KOPT-K1 (cell line): ENCODE data around the gene TFF2.

ENCODE experiments used
- H3K27ac ChIP-seq: fragments of 200-600 bp; sonication (generic); 2 replicates; pipeline ENCODE4 v1.5.1; 2016; ENCODE audit warnings: antibody characterized with exemption, mild to moderate bottlenecking, low read depth, low read length; ENCODE audit not compliant: poor library complexity, severe bottlenecking
- H3K36me3 ChIP-seq: fragments of 200-600 bp; sonication (generic); 2 replicates; pipeline ENCODE4 v1.5.1; 2017; ENCODE audit warnings: antibody characterized with exemption, mild to moderate bottlenecking, low read length, moderate library complexity; ENCODE audit not compliant: insufficient read depth
- H3K9me3 ChIP-seq: fragments of 200-600 bp; sonication (generic); 2 replicates; pipeline ENCODE4 v1.5.1; 2017; ENCODE audit warnings: antibody characterized with exemption, low read length, mild to moderate bottlenecking; ENCODE audit not compliant: insufficient read depth, poor library complexity, severe bottlenecking

TFF2 gene

DNA sequence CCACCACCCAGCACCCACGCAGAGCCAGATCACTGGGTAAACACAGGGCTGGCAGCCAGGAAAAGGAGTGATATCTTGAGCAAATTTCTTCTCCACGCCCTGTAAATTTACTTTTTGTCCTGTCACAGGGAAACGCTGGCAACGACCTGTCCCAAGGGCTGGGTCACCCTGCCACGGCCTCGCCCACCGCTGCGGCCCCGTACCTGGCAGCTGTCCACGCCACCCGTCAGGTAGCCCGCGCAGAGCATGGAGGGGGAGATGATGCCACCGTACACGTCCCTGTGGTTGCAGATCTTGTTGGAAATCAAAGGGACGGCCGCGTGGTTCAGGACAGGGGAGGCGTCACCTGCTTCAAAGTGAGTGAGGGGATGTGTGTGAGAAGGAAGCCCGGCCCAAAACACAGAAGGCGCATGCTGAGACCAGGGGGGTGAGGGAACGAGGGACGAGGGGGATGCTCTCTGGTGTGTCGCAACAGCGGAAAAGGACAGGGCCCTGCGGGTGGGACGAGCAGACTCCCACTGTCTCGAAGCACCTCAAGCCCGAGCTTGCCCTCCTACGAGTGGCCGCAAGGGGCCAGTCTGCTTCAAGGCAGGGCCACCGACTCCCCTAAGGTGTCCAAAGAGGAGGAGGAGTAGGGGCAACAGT lies 25.7 kb upstream of the TFF2 start:
- Histone ChIP-seq H3K27ac (no peak overlapping the region), H3K9me3 (peaks cover 1% of the 10 kb centered on the region), H3K36me3 (no peaks in the 10 kb centered on the region)

DNA sequence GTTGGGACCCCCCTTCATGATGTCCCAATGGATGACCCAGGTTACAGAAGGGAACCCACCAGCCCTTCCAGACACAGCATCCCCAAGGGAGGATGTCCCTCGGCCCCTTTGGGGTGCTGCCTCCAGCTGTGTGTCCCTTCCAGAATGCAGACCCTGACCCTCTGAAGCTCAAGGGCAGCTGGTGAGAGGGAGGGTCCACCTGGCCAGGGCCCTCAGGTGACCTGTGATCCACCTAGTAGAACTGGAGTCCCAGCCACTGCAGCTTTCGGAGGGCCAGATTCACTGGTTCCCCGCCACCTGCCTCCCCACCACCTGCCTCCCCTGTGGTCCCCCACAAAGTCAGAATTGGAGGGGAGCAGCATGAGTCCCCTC lies 25.2 kb upstream of the TFF2 start:
- Histone ChIP-seq H3K9me3 (no peaks in the 10 kb centered on the region), H3K27ac (no peak overlapping the region), H3K36me3 (no peaks in the 10 kb centered on the region)

DNA sequence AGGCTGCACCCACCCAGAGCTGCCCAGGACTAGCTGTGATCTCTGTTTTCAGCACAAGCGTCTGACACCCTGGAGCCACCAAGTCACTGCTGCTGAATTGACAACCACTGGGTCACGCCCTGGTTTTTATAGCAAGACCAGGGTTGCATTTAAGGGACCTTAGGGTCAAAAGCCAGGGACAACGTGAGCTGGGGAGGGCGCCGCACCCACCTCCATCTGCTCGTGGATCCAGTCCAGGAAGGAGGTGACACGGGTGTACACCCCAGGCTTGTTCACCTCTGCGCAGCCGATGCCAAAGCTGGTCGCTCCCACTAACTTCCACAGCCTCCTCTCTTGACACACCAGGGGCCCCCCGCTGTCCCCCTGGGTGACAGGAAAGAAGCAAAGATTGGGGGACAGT lies 24.7 kb upstream of the TFF2 start:
- H3K27ac ChIP-seq, result peak overlapping the region; percentile 94
- H3K9me3 ChIP-seq, result no peaks in the 10 kb centered on the region
- H3K36me3 ChIP-seq, result no peaks in the 10 kb centered on the region

DNA sequence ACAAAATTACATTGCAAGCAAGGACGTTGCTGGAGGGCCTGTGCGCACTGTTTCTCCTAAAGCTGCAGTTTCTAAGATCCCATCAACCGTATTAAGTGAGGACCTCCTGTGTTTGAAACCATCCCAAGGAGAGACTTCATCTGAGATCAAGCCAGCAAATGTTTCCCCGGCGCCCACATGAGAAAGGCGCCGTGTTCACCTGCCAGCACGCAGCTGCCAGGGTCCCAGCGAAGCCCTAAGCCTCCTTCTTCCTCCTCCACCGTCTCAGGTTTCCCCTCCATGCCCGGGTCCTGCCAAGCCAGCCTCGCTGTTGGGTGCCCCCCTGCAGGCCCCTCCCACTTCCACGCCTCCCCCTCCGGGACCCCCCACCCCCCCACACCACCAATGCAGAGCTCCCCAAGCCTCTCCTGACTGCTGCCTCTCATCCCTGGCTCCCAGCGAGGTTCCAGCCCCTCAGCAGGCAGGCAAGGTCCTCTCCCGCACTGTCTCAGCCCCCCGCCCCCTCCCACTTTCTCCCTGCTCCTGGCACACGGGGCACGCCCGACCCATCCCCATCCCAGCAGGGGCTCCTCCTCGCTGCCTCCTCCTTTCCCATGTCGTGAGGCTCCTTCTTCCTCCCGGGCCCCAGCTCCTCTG lies 24.2 kb upstream of the TFF2 start:
- Histone ChIP-seq H3K36me3 (no peaks in the 10 kb centered on the region), H3K27ac (peak overlapping the region; percentile 94), H3K9me3 (no peaks in the 10 kb centered on the region)

DNA sequence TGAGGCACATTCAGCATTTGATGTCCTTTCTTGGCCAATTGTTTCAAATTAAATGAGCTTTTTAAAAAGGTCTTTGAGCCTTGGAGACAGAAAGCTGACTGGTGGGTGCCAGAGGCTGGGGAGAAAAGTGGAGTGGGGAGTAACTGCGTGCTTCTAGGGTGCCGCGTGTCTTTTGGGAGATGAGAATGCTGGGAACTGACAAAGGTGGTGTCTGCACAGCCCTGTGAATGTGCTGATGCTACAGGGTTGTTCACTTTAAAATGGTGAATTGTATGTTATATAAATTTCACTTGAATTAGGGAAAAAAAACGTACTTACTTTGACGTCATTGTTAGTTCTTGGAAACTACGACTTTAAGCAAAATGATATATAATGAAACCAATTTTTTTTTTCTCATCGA lies 23.7 kb upstream of the TFF2 start:
- Histone ChIP-seq H3K27ac (peak overlapping the region; percentile 94), H3K36me3 (no peaks in the 10 kb centered on the region), H3K9me3 (no peaks in the 10 kb centered on the region)

DNA sequence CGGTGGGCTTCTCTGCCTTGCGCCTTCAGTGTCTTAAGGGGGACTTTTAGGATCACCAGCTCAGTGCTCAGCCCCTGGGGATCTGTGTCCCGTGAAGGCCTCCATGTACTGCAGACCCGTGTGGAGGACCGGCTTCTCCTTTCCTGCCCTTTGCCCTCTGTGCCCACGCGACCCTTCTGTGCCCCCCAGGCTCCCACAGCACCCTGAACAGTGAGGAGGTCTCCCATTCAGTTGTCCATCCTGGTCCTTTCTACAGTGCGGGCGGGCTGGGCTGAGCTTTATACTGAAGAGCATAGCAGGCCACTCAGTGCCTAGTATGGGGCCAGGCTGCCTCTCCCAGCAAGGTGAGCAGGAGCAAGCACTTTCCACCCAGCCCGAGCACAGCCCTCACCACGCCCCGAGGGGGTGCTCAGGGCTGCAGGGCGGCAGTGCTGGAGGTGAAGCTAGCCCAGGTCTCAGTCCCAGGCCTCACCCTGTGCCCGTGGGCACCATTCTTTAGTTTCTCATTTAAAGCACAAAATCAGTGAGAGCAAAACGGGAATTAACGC lies 23.2 kb upstream of the TFF2 start:
- Histone ChIP-seq H3K36me3 (no peaks in the 10 kb centered on the region), H3K9me3 (no peaks in the 10 kb centered on the region), H3K27ac (peak overlapping the region; percentile 94)

DNA sequence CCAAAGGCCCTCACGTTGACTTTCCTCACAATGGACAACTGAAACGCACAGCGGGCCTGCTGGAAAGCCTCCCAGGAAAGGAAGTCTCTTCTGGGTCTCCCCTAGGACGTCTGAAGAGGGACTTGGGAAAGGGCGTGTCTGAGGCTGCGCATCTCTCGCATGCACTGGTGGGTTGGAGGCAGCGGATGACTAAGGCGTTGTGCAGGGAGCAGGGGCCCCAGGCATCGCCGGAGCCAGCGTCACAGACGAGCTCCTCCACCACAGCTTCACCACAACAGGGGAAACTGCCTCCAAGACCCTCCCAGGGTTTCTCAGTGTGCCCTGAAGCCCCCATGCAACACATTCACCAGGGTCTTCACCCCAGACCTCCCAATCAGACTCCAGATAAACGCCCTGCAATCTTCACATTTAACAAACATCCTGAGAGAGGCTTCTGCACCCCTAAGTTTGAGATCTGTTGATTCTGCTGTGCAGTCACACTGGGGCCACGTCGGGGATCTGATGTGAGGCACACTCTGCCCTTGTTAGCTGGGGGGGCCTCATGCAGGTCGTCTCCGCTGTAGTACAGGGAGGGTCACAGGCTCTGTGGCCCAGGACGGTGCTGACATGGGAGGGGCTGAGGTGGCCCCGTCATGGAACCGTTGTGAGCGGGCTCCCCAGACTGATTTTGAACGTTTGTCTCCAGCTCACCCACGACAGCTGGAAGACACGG lies 22.6 kb upstream of the TFF2 start:
- Histone ChIP-seq H3K36me3 (no peaks in the 10 kb centered on the region), H3K27ac (peak overlapping the region; percentile 94), H3K9me3 (no peaks in the 10 kb centered on the region)

DNA sequence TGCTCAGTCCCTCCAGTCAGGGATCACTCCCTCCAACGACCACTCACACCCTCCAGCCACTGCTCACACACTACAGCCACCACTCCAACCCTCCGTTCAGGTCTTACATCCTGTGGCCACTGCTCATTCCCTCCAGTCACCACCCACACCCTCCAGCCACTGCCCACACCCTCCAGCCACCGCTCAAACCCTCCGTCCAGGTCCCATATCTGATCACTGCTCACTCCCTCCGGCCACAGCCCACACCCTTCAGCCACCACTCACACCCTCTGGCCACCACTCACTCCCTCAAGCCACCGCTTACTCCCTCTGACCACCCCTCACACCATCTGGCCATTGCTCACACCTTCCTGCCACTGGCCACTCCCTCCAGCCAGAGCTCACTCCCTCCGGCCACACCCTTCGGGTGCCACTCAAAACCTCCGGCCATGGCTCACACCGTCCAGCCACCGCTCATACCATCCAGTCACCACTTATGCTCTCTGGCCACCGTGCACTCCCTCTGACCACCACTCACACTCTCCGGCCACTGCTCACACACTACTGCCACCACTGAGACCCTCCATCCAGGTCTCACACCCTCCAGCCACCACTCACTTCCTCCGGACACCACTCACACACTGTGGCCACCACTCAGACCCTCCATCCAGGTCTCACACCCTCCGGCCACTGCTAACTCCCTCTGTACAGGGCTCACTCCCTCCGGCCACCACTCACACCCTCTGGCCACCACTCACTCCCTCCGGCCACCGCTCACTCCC lies 20.3 kb upstream of the TFF2 start:
- no peaks in the 10 kb centered on the region for H3K36me3 ChIP-seq
- H3K27ac ChIP-seq, result no peak overlapping the region

DNA sequence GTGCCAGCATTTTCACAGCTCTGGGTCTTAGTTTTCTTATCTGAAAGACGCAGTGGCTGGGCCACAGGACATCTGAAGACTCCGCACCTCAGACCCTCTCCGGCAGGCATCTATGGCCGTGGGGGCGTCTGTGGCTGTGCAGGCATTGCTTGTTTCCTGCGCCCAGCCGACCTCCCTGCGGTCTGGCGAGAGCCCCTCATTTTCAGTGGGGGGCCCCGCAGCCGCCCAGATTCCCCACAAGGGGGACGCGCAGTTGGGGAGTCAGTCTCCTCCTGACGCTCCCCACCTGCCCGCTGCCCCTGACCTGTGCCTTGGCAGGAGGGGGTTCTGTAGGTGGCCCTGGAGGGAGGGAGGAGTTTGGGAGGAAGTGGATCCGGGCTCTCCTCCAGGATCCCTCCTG lies 19.0 kb upstream of the TFF2 start:
- no peaks in the 10 kb centered on the region for H3K9me3 ChIP-seq
- H3K27ac ChIP-seq, result no peak overlapping the region
- H3K36me3 ChIP-seq, result no peaks in the 10 kb centered on the region

More for the DNA sequence above, 20.3 kb upstream of the TFF2 start:
- no peaks in the 10 kb centered on the region for H3K9me3 ChIP-seq

DNA sequence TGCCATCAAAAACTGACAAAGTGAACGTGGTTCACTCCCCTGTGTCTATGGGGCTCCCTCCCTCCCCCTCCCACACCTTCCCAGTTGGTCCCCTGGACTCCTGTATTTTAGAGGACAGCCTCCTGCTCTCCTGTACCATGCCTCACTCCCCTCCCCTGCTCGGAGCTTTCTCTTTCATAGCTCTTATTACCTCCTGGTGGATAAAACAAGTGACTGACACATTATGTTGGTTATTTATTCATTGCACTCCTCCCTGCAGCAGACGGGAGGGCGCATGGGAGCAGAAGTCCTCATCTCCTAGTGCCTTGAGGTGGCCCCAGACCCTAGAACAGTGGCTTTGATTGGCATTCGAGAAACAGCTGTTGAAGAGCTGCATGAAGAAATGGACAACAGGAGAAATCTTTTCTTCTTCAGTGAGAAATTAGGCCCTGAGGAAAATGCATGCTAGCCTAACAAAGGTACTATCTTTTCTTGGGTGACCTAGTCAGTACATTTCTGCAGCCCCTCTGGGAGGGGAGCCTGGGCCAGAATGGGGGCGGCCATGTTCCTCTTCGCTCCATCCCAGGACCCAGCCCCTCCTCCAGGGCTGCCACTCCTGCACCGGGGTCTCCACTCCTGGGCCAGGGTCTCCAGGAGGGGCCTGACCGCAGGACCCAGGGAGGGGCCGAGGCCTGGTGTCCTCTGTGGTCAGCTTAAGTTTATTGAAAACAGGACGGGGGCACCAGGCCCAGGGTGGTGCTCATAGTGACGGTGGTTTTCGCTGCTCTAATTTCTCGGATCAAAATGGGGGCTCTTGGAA lies 16.8 kb upstream of the TFF2 start:
- Histone ChIP-seq H3K36me3 (no peaks in the 10 kb centered on the region), H3K27ac (no peak overlapping the region), H3K9me3 (no peaks in the 10 kb centered on the region)

DNA sequence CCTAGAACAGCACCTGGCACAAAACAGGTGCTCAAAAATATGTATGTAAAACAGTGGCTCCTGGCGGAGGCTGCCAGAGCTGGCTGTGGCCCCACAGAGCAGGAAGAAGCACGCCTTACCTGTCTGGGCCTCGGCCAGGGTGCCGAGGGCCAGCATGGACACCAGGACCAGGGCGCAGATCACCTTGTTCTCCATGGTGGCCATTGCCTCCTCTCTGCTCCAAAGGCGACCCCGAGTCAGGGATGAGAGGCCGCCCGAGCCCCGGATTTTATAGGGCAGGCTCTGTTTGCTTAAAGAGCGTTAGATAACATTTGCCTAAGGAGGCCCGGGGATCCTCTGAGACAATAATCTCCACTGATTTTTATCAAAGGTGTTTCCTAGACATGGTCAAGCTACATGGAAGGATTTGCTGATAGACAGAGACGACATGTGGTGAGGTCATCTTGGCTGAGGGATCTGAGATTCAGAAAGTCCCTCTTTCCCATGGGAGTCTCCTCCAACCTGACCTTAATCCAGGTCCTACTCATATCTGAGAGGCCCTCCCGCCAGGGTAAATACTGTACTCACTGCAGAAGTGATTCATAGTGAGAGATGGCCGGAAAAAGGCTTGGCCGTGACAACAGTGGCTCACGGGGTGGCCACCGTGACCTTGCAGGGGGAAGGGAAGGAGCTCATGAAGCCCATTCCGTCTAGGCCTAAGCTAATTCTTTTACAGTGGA lies 15.7 kb upstream of the TFF2 start, which contains the start of gene TFF1:
Gene TFF1 (minus strand): TSS at position 244 of the 719 bp plus-strand sequence. CDS start 40 bp downstream, at position 204.
- Histone ChIP-seq H3K27ac (no peak within 1 kb of the TSS), H3K9me3 (no peaks in the 10 kb centered on the region), H3K36me3 (no peaks in the 10 kb centered on the region)

DNA sequence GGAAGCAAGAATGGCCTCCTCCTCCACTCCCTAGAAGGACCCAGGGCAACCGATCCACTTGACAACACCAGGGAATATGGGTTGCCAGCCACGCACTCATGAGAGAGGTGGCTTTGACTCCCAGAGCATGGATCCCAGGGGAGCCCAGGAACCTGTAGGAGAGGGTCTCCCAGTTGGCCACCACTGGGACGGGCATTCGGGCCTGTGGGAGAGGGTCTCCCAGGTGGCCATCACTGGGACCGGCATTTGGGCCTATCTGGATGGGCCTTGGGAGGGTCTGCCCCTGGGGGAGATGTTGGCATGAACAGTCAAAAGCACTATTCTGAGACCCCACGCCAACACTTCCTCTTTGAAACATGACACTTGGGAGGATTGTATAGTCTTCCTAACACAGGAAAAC lies 15.0 kb upstream of the TFF2 start:
- no peaks in the 10 kb centered on the region for H3K9me3 ChIP-seq
- H3K27ac ChIP-seq, result no peak overlapping the region
- H3K36me3 ChIP-seq, result no peaks in the 10 kb centered on the region

DNA sequence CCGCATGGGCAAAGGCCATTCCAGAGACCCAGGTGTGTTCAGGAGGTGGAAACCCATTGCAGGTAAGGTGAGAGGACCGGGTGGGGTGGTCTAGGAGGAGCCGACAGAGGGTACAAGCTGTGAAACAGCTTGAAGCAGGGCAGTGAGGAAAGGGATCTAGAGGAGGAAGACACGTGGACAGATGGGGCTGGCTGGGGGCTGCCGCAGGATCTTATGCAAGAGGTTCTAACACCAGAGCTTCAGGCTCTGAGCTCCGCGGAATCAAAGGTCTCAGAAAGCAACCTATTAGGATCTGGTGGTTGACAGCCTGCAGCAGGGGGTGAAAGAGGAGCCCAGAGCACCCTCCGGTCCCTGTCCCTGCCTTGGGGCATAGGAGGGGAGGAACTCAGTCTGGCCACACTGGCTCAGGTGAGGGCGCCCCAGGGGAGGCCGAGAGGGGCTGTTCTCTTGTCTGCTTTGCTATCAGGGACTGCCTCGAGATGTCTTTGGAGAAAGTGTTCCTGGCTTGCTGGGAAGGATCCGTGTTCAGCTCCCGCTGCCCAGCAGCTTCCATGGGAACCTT lies 13.6 kb upstream of the TFF2 start:
- peaks cover 7% of the 10 kb centered on the region for H3K9me3 ChIP-seq
- H3K27ac ChIP-seq, result no peak overlapping the region
- H3K36me3 ChIP-seq, result no peaks in the 10 kb centered on the region
